Trophoblast cell (in vitro differentiated cells and primary cell): Measurements from ENCODE around the gene SYT15.
A peak's percentile ranks its signal among the peaks of the same experiment; 100 is the strongest.

Source experiments
- DNase-seq, 2 donors: peaks; one replicate each; pipeline ENCODE4 v3.0.0-alpha.2; 2016
- H2AFZ ChIP-seq: 2 replicates; pipeline ENCODE4 v1.6.1; 2013; ENCODE audit warnings: low read length, moderate library complexity, mild to moderate bottlenecking; ENCODE audit not compliant: insufficient read depth, poor library complexity
- H2AK5ac ChIP-seq: 2 replicates; pipeline ENCODE4 v1.6.1; 2013; ENCODE audit warnings: mild to moderate bottlenecking, low read length
- H2BK120ac ChIP-seq: 2 replicates; pipeline ENCODE4 v1.6.1; 2013; ENCODE audit warnings: low read length, mild to moderate bottlenecking, moderate library complexity; ENCODE audit not compliant: insufficient read depth, poor library complexity
- H2BK12ac ChIP-seq: 2 replicates; pipeline ENCODE4 v1.6.1; 2013; ENCODE audit warnings: mild to moderate bottlenecking, low read length, moderate library complexity
- H2BK5ac ChIP-seq: 2 replicates; pipeline ENCODE4 v1.6.1; 2013; ENCODE audit warnings: low read length, low read depth, moderate library complexity, mild to moderate bottlenecking; ENCODE audit not compliant: poor library complexity
- H3K14ac ChIP-seq: 2 replicates; pipeline ENCODE4 v1.6.1; 2013; ENCODE audit warnings: mild to moderate bottlenecking, low read length
- H3K18ac ChIP-seq: 2 replicates; pipeline ENCODE4 v1.6.1; 2013; ENCODE audit warnings: mild to moderate bottlenecking, low read length
- H3K23ac ChIP-seq: 2 replicates; pipeline ENCODE4 v1.6.1; 2013; ENCODE audit warnings: low read length
- H3K27ac ChIP-seq: 2 replicates; pipeline ENCODE4 v1.5.1; 2013; ENCODE audit warnings: low read depth, mild to moderate bottlenecking, inconsistent platforms, low read length, moderate library complexity
- H3K27me3 ChIP-seq: 2 replicates; pipeline ENCODE4 v1.6.1; 2013; ENCODE audit warnings: inconsistent platforms, mild to moderate bottlenecking, low read length, moderate library complexity; ENCODE audit not compliant: insufficient read depth
- H3K36me3 ChIP-seq, 2 experiments: 1 replicate in 1 of 2; 2 replicates in 1 of 2; pipeline ENCODE4 v1.6.1; 2013; ENCODE audit warnings: low read length in 2 of 2, mild to moderate bottlenecking in 2 of 2, moderate library complexity in 1 of 2; ENCODE audit not compliant: insufficient read depth in 2 of 2, control insufficient read depth in 1 of 2
- H3K4ac ChIP-seq: 2 replicates; pipeline ENCODE4 v1.6.1; 2013; ENCODE audit warnings: low read depth, mild to moderate bottlenecking, low read length, moderate library complexity
- H3K4me1 ChIP-seq, 2 experiments: 1 replicate in 1 of 2; 2 replicates in 1 of 2; pipeline ENCODE4 v1.6.1; 2013; ENCODE audit warnings: low read length in 2 of 2, mild to moderate bottlenecking in 2 of 2, moderate library complexity in 1 of 2; ENCODE audit not compliant: insufficient read depth in 2 of 2, control insufficient read depth in 1 of 2
- H3K4me2 ChIP-seq: 2 replicates; pipeline ENCODE4 v1.6.1; 2013; ENCODE audit warnings: inconsistent platforms, mild to moderate bottlenecking, low read length, moderate library complexity
- H3K4me3 ChIP-seq: 2 replicates; pipeline ENCODE4 v1.5.1; 2013; ENCODE audit warnings: mild to moderate bottlenecking, low read depth, low read length, inconsistent platforms
- H3K79me1 ChIP-seq: one replicate; pipeline ENCODE4 v1.6.1; 2013; ENCODE audit warnings: low read length
- H3K79me2 ChIP-seq: 2 replicates; pipeline ENCODE4 v1.6.1; 2013; ENCODE audit warnings: low read length, mild to moderate bottlenecking; ENCODE audit not compliant: control insufficient read depth, insufficient read depth, poor library complexity
- H3K9ac ChIP-seq: 2 replicates; pipeline ENCODE4 v1.6.1; 2013; ENCODE audit warnings: mild to moderate bottlenecking, low read length
- H3K9me3 ChIP-seq: 2 replicates; pipeline ENCODE4 v1.6.1; 2013; ENCODE audit warnings: low read depth, mild to moderate bottlenecking, control low read depth, inconsistent platforms, low read length; ENCODE audit not compliant: insufficient read depth
- H4K12ac ChIP-seq: 2 replicates; pipeline ENCODE4 v1.6.1; 2013; ENCODE audit warnings: low read depth, mild to moderate bottlenecking, low read length, moderate library complexity
- H4K8ac ChIP-seq: 2 replicates; pipeline ENCODE4 v1.6.1; 2013; ENCODE audit warnings: low read depth, mild to moderate bottlenecking, low read length, moderate library complexity
- H4K91ac ChIP-seq: one replicate; pipeline ENCODE4 v1.6.1; 2013; ENCODE audit warnings: low read depth, mild to moderate bottlenecking, low read length, moderate library complexity
- WGBS: extraction: QIAGEN DNeasy Blood & Tissue Kit; methylation state at CpG from one replicate; pipeline ENCODE4 v1.1.7; 2013; ENCODE audit warnings: missing lambda C conversion rate; ENCODE audit not compliant: insufficient read length, insufficient coverage; ENCODE audit errors: extremely low coverage; 5-methylcytosine and 5-hydroxymethylcytosine counted together

SYT15 gene

GRCh38 chr10:46558122-46558391 is 20.9 kb upstream of the SYT15 start:
- H3K9ac ChIP-seq = no peak overlapping the region
- H3K27me3 ChIP-seq = peaks cover 43% of the 10 kb centered on the region
- H2AK5ac ChIP-seq = no peak overlapping the region
- H4K12ac ChIP-seq = no peak overlapping the region
- peaks cover 6 to 11% of the 10 kb centered on the region in 2 experiments for H3K4me1 ChIP-seq
- no peak overlapping the region for H3K4ac ChIP-seq
- no peak overlapping the region for H3K23ac ChIP-seq
- no peak overlapping the region for H3K14ac ChIP-seq
- no peak overlapping the region for H3K4me2 ChIP-seq
- H3K4me3 ChIP-seq = no peak overlapping the region
- peaks cover 6% of the 10 kb centered on the region for H3K9me3 ChIP-seq
- no peak overlapping the region for H2BK12ac ChIP-seq
- H2AFZ ChIP-seq = no peak overlapping the region
- no peak overlapping the region for H2BK5ac ChIP-seq
- no CpG with 5 or more reads among the region's 1 CpG for WGBS
- H4K91ac ChIP-seq = no peak overlapping the region
- H4K8ac ChIP-seq = no peak overlapping the region
- H2BK120ac ChIP-seq = no peak overlapping the region
- DNase-seq = no peak
- no peaks in the 10 kb centered on the region for H3K79me2 ChIP-seq
- no peaks in the 10 kb centered on the region for H3K36me3 ChIP-seq
- H3K79me1 ChIP-seq = no peaks in the 10 kb centered on the region
- H3K27ac ChIP-seq = no peak overlapping the region
- no peak overlapping the region for H3K18ac ChIP-seq

- H2AK5ac ChIP-seq = no peak overlapping the region
- H4K12ac ChIP-seq = no peak overlapping the region
- no peaks in the 10 kb centered on the region for H3K79me2 ChIP-seq
- no peak overlapping the region for H3K4ac ChIP-seq
- H2BK5ac ChIP-seq = no peak overlapping the region
- no peaks in the 10 kb centered on the region for H3K36me3 ChIP-seq
- H3K18ac ChIP-seq = no peak overlapping the region
- no peak overlapping the region for H3K14ac ChIP-seq
- H3K79me1 ChIP-seq = no peaks in the 10 kb centered on the region
- H3K27ac ChIP-seq = no peak overlapping the region
- H2AFZ ChIP-seq = no peak overlapping the region
- H4K8ac ChIP-seq = no peak overlapping the region
- H3K4me2 ChIP-seq = no peak overlapping the region
- H3K9me3 ChIP-seq = peaks cover 6% of the 10 kb centered on the region
- no peak overlapping the region for H3K4me3 ChIP-seq
- H3K4me1 ChIP-seq = peaks cover 6 to 11% of the 10 kb centered on the region in 2 experiments
- H2BK120ac ChIP-seq = no peak overlapping the region
- peak in 1 of 2 donors; percentile 71 for DNase-seq
- peaks cover 43% of the 10 kb centered on the region for H3K27me3 ChIP-seq
- no peak overlapping the region for H3K23ac ChIP-seq
- no peak overlapping the region for H4K91ac ChIP-seq
- no CpG with 5 or more reads among the region's 9 CpGs for WGBS
- H3K9ac ChIP-seq = no peak overlapping the region
- no peak overlapping the region for H2BK12ac ChIP-seq
Measured at GRCh38 chr10:46558392-46559185, 20.3 kb upstream of the SYT15 start.

- no peak overlapping the region for H3K27ac ChIP-seq
- no peaks in the 10 kb centered on the region for H3K79me2 ChIP-seq
- no peak for DNase-seq
- no peak overlapping the region for H3K14ac ChIP-seq
- H3K36me3 ChIP-seq = no peaks in the 10 kb centered on the region
- no peak overlapping the region for H3K23ac ChIP-seq
- H2AK5ac ChIP-seq = no peak overlapping the region
- no peak overlapping the region for H4K12ac ChIP-seq
- H3K79me1 ChIP-seq = no peaks in the 10 kb centered on the region
- no peak overlapping the region for H4K8ac ChIP-seq
- H3K18ac ChIP-seq = no peak overlapping the region
- no peak overlapping the region for H3K9ac ChIP-seq
- H2AFZ ChIP-seq = no peak overlapping the region
- no peak overlapping the region for H3K4me2 ChIP-seq
- H4K91ac ChIP-seq = no peak overlapping the region
- H2BK5ac ChIP-seq = no peak overlapping the region
- peaks cover 6 to 11% of the 10 kb centered on the region in 2 experiments for H3K4me1 ChIP-seq
- WGBS = no CpG with 5 or more reads among the region's 5 CpGs
- H3K27me3 ChIP-seq = peaks cover 43% of the 10 kb centered on the region
- peaks cover 6% of the 10 kb centered on the region for H3K9me3 ChIP-seq
- H2BK120ac ChIP-seq = no peak overlapping the region
- H3K4me3 ChIP-seq = no peak overlapping the region
- no peak overlapping the region for H3K4ac ChIP-seq
- H2BK12ac ChIP-seq = no peak overlapping the region
Measured at GRCh38 chr10:46559231-46559671, 19.7 kb upstream of the SYT15 start.

GRCh38 chr10:46560381-46560780 is 18.5 kb upstream of the SYT15 start:
- H3K79me2 ChIP-seq = no peaks in the 10 kb centered on the region

More at GRCh38 chr10:46560381-46560780, 18.5 kb upstream of the SYT15 start:
- H2BK5ac ChIP-seq = no peak overlapping the region
- H3K4me2 ChIP-seq = no peak overlapping the region
- no peak overlapping the region for H4K8ac ChIP-seq
- H2AK5ac ChIP-seq = no peak overlapping the region
- H3K27ac ChIP-seq = no peak overlapping the region
- no peak overlapping the region for H3K18ac ChIP-seq
- peaks cover 6% of the 10 kb centered on the region for H3K9me3 ChIP-seq
- H2AFZ ChIP-seq = no peak overlapping the region
- H3K27me3 ChIP-seq = peaks cover 39% of the 10 kb centered on the region
- no peak overlapping the region for H3K4me3 ChIP-seq
- H3K14ac ChIP-seq = no peak overlapping the region
- no peak overlapping the region for H3K9ac ChIP-seq
- DNase-seq = no peak
- H3K4me1 ChIP-seq = peaks cover 6 to 11% of the 10 kb centered on the region in 2 experiments
- H4K91ac ChIP-seq = no peak overlapping the region
- no peak overlapping the region for H3K23ac ChIP-seq
- WGBS = no CpG with 5 or more reads among the region's 5 CpGs
- no peak overlapping the region for H4K12ac ChIP-seq
- H3K79me1 ChIP-seq = no peaks in the 10 kb centered on the region
- H3K4ac ChIP-seq = no peak overlapping the region
- no peaks in the 10 kb centered on the region for H3K36me3 ChIP-seq
- no peak overlapping the region for H2BK120ac ChIP-seq
- H2BK12ac ChIP-seq = no peak overlapping the region
